GM18505 (cell line): ENCODE data around the gene KCTD16.

ENCODE experiments used
- ATAC-seq: cut with Tn5 transposase; IDR thresholded peaks from one replicate; pipeline ENCODE4 v1.9.1; 2021; ENCODE audit not compliant: unreplicated experiment
- POLR2A ChIP-seq: IDR thresholded peaks from 4 replicates; pipeline ENCODE4 v1.6.1; 2011; ENCODE audit warnings: borderline replicate concordance; ENCODE audit not compliant: insufficient read depth, insufficient read length; ENCODE audit errors: extremely low read depth

The KCTD16 gene

GRCh38 chr5:144307736-144308135 is 137.1 kb downstream of the KCTD16 start:
- TF ChIP-seq POLR2A, result no peak
- no peak for ATAC-seq

GRCh38 chr5:144308174-144308573 is 137.5 kb downstream of the KCTD16 start:
- ATAC-seq, result no peak
- no peak for TF ChIP-seq POLR2A

GRCh38 chr5:144308906-144309670 is 138.4 kb downstream of the KCTD16 start:
- no peak for ATAC-seq
- no peak for TF ChIP-seq POLR2A

GRCh38 chr5:144310621-144311020 is 139.9 kb downstream of the KCTD16 start:
- TF ChIP-seq POLR2A, result no peak
- no peak for ATAC-seq

GRCh38 chr5:144313147-144313726 is 142.6 kb downstream of the KCTD16 start:
- no peak for TF ChIP-seq POLR2A
- no peak for ATAC-seq

DNA sequence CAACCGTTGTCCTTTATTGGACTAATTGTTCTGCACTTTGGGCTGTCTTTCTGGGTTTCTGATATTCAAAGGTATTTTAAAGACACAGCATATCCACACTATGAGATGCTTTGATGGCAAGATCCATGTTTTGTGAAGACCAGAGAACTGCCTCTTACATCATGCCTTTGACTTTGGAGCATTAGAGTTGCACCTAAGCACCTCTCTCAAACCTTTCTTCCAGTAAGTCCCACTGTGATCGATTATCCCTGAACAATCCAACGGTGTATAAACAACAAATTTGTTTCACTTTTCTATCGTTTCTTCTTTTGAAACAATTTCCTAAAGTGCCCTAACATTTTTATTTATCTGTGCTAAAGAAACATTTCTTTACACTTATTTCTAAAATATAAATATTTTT is 144.4 kb downstream of the KCTD16 start:
- ATAC-seq, result no peak
- no peak for TF ChIP-seq POLR2A

GRCh38 chr5:144315994-144316634 is 145.4 kb downstream of the KCTD16 start:
- no peak for TF ChIP-seq POLR2A
- no peak for ATAC-seq

DNA sequence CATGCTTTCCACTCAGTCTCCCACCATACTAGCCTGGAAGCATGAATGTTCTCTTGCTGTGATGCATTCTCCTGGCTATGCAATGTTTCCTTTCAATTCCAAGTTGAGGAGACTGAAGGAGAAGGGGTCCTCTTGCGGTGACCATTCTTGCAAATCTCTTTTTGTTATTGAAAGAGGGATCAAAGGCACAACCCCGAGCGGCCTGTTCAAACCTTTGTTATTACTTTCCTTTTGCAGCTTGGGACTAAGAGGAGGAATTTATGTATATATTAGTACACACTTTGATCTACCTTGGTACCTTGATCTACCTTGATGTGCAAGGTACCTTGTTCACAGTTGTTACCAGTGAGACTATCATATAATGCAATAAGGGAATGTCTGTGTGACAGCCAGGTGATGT is 147.3 kb downstream of the KCTD16 start:
- no peak for ATAC-seq
- TF ChIP-seq POLR2A, result no peak

- ATAC-seq, result no peak
- TF ChIP-seq POLR2A, result no peak
These were observed 147.8 kb downstream of the KCTD16 start for GRCh38 chr5:144318460-144318859.

DNA sequence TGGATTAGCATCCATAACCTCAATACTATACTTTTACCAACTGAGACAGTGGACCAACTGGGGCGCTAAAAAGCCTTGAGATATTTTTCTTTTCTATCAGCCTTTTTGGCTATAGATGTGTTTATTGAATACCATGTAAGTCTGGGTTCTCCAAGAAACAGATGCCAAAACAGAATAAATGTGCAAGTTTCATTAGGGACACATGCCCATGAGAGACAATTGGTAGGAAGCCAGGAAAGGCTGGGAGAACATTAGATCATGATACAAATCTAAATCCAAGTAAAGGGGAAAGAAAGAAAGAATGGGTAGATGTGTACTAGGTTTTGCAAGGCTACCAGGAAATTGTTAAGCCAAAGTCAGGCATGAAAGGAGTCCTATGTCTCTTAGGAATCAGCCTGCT is 152.5 kb downstream of the KCTD16 start:
- ATAC-seq, result no peak
- no peak for TF ChIP-seq POLR2A

GRCh38 chr5:144325532-144325931 is 154.9 kb downstream of the KCTD16 start:
- no peak for ATAC-seq
- no peak for TF ChIP-seq POLR2A

DNA sequence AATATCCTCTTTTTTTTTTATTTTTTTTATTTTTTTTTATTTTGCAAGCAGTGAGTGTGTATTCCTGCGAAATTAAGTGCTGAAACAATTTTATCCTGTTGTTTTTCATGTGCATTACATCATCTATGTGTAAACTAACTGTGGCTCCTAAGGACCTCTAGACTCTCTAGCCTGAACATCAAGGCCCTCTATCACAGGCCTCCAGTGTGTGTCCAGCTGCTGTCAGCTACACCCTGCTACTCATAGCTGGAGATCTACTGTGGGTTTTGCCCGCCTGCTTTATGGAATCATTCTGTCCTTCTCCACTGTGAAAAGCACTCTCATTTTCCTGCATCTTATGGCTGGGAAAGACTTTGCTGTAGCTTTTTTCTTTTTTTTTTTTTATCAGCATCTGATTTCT is 157.8 kb downstream of the KCTD16 start:
- ATAC-seq, result no peak
- no peak for TF ChIP-seq POLR2A

GRCh38 chr5:144328980-144329379 is 158.3 kb downstream of the KCTD16 start:
- no peak for TF ChIP-seq POLR2A
- no peak for ATAC-seq

GRCh38 chr5:144329681-144330080 is 159.0 kb downstream of the KCTD16 start:
- TF ChIP-seq POLR2A, result no peak
- no peak for ATAC-seq
